HL-60 (cell line): ENCODE results near the gene ADGRB3.

Experiments used
- DNase-seq, 2 experiments: peaks; one replicate each; pipeline ENCODE4 v3.0.0-alpha.2; 2010 to 2020; ENCODE audit warnings: low read depth in 1 of 2, low spot score in 1 of 2
- H3K27ac ChIP-seq: fragments of 250-450 bp; sonication (Bioruptor Pico); replicated peaks from 2 replicates; pipeline ENCODE4 v1.5.1; 2020; ENCODE audit warnings: mild to moderate bottlenecking, moderate library complexity
- H3K27me3 ChIP-seq: fragments of 250-450 bp; sonication (Bioruptor Pico); 2 replicates; pipeline ENCODE4 v1.5.1; 2021; ENCODE audit warnings: mild to moderate bottlenecking, moderate library complexity; ENCODE audit not compliant: insufficient read depth, poor library complexity, severe bottlenecking
- H3K4me3 ChIP-seq: replicated peaks from 2 replicates; pipeline ENCODE4 v1.5.1; 2011; ENCODE audit warnings: mild to moderate bottlenecking, control low read depth, low read length; ENCODE audit not compliant: insufficient read depth
- GABPA ChIP-seq: IDR thresholded peaks from 2 replicates; pipeline ENCODE4 v1.6.1; 2012; ENCODE audit warnings: low read depth
- POLR2AphosphoS5 ChIP-seq: IDR thresholded peaks from 2 replicates; pipeline ENCODE4 v1.6.1; 2012; ENCODE audit warnings: low read depth
- SPI1 ChIP-seq: IDR thresholded peaks from 2 replicates; pipeline ENCODE4 v1.6.1; 2012; ENCODE audit warnings: low read depth, mild to moderate bottlenecking, borderline replicate concordance
- TF ChIP-seq, protein P1 (sequence below): IDR thresholded peaks from 2 replicates; pipeline ENCODE4 v1.6.1; 2012; ENCODE audit warnings: low read depth; ENCODE audit not compliant: insufficient replicate concordance
- TF ChIP-seq, protein P2 (sequence below): IDR thresholded peaks from one replicate; pipeline ENCODE4 v1.5.1; 2011; ENCODE audit warnings: low read length, control low read depth, inconsistent platforms; ENCODE audit not compliant: insufficient read depth

ADGRB3 gene

DNA sequence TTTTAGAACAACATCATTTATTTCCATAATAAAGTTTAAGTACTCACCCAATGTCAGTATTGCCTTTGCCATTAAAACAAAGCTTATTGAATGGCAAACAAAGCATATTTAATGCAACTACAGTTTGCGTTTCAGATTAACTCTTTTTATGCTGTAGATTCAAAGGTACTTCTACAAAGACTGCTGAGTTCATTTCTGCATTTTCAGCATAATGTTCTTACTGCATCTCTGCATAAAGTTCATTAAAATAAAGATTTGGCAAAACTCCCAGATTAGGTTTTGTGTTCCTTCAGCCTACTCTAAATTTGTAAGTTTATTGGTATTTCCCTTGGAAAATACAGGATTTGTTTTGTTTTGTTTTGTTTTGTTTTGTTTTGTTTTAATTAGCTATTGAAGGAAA is 359.4 kb downstream of the ADGRB3 start:
- Histone ChIP-seq H3K27ac (no peak overlapping the region), H3K4me3 (no peak overlapping the region), H3K27me3 (no peaks in the 10 kb centered on the region)
- DNase-seq = no peak
- TF ChIP-seq, protein P1, sequence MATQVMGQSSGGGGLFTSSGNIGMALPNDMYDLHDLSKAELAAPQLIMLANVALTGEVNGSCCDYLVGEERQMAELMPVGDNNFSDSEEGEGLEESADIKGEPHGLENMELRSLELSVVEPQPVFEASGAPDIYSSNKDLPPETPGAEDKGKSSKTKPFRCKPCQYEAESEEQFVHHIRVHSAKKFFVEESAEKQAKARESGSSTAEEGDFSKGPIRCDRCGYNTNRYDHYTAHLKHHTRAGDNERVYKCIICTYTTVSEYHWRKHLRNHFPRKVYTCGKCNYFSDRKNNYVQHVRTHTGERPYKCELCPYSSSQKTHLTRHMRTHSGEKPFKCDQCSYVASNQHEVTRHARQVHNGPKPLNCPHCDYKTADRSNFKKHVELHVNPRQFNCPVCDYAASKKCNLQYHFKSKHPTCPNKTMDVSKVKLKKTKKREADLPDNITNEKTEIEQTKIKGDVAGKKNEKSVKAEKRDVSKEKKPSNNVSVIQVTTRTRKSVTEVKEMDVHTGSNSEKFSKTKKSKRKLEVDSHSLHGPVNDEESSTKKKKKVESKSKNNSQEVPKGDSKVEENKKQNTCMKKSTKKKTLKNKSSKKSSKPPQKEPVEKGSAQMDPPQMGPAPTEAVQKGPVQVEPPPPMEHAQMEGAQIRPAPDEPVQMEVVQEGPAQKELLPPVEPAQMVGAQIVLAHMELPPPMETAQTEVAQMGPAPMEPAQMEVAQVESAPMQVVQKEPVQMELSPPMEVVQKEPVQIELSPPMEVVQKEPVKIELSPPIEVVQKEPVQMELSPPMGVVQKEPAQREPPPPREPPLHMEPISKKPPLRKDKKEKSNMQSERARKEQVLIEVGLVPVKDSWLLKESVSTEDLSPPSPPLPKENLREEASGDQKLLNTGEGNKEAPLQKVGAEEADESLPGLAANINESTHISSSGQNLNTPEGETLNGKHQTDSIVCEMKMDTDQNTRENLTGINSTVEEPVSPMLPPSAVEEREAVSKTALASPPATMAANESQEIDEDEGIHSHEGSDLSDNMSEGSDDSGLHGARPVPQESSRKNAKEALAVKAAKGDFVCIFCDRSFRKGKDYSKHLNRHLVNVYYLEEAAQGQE = no peak
- TF ChIP-seq SPI1 = no peak
- no peak for TF ChIP-seq GABPA
- TF ChIP-seq, protein P2, sequence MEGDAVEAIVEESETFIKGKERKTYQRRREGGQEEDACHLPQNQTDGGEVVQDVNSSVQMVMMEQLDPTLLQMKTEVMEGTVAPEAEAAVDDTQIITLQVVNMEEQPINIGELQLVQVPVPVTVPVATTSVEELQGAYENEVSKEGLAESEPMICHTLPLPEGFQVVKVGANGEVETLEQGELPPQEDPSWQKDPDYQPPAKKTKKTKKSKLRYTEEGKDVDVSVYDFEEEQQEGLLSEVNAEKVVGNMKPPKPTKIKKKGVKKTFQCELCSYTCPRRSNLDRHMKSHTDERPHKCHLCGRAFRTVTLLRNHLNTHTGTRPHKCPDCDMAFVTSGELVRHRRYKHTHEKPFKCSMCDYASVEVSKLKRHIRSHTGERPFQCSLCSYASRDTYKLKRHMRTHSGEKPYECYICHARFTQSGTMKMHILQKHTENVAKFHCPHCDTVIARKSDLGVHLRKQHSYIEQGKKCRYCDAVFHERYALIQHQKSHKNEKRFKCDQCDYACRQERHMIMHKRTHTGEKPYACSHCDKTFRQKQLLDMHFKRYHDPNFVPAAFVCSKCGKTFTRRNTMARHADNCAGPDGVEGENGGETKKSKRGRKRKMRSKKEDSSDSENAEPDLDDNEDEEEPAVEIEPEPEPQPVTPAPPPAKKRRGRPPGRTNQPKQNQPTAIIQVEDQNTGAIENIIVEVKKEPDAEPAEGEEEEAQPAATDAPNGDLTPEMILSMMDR = no peak
- TF ChIP-seq POLR2AphosphoS5 = no peak

DNA sequence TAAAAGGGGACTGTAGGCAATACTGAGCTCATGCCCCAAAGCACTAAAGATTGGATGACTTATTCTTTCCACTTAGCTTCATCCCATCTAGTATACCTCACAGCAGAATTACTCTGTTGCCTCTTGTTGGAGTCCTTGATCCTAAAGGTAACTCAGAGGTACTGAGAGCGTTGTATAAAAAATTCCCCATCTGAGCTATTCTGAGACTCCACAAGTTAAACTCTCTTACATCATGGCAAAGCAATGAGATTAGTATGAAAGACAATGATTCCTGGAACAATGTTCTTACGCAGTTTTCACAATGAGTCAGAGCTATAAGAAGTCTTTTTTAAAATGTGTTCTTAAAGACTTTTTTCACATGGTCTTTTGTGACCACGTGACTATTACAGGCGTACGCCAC is 370.1 kb downstream of the ADGRB3 start:
- no peak for DNase-seq
- H3K27me3 ChIP-seq = no peaks in the 10 kb centered on the region
- no peak overlapping the region for H3K4me3 ChIP-seq
- TF ChIP-seq POLR2AphosphoS5 (no peak), GABPA (no peak), SPI1 (no peak)
- TF ChIP-seq, protein P1 = no peak
- TF ChIP-seq, protein P2 = no peak
- no peak overlapping the region for H3K27ac ChIP-seq

- TF ChIP-seq, protein P1 = no peak
- TF ChIP-seq POLR2AphosphoS5 = no peak
- TF ChIP-seq SPI1 = no peak
- TF ChIP-seq, protein P2 = no peak
- TF ChIP-seq GABPA = no peak
- DNase-seq = no peak
- no peak overlapping the region for H3K27ac ChIP-seq
- H3K27me3 ChIP-seq = no peaks in the 10 kb centered on the region
- no peak overlapping the region for H3K4me3 ChIP-seq
Measured at GRCh38 chr6:69007781-69008180, 372.7 kb downstream of the ADGRB3 start.
